HG03025 (cell line): Measurements from ENCODE around the gene PDE6D.

Experiments used
- ATAC-seq: cut with Tn5 transposase; IDR thresholded peaks from one replicate; pipeline ENCODE4 v1.9.1; 2021; ENCODE audit warnings: mild to moderate bottlenecking, moderate library complexity; ENCODE audit not compliant: unreplicated experiment, low FRiP score

The PDE6D gene

GRCh38 chr2:231685349-231686191 is 95.5 kb downstream of the PDE6D start:
- ATAC-seq = no peak

- no peak for ATAC-seq
Observed at GRCh38 chr2:231684314-231685223, 96.5 kb downstream of the PDE6D start.

GRCh38 chr2:231683292-231684235 is 97.5 kb downstream of the PDE6D start:
- ATAC-seq = no peak

GRCh38 chr2:231682603-231683291 is 98.3 kb downstream of the PDE6D start:
- no peak for ATAC-seq
